Fibroblast of the aortic adventitia (primary cell): ENCODE data around the gene CD6. TPM values are rescaled to one million over a fixed set of nuclear protein-coding genes. Genes with fewer than 3 reads are reported as not detected.

ENCODE experiments used
- DNase-seq: peaks from one replicate; pipeline ENCODE4 v3.0.0-alpha.2; 2010; ENCODE audit warnings: low read depth
- H3K4me3 ChIP-seq: 2 replicates; pipeline ENCODE4 v1.5.1; 2011; ENCODE audit warnings: low read depth, mild to moderate bottlenecking, control low read depth, low read length, moderate library complexity
- total RNA-seq: library from RNA; depleted of rRNA; stranded (reverse); fragments of >200 nt; gene quantifications from 2 replicates; pipeline ENCODE4 v1.2.3, GENCODE V29; 2012; ENCODE audit warnings: low replicate concordance
- TF ChIP-seq, protein P1 (sequence below): IDR thresholded peaks from 2 replicates; pipeline ENCODE4 v1.5.1; 2011; ENCODE audit warnings: mild to moderate bottlenecking, low read length, control low read depth, inconsistent platforms; ENCODE audit not compliant: insufficient read depth

Gene CD6
- total RNA-seq, 1 donor = not detected

DNA sequence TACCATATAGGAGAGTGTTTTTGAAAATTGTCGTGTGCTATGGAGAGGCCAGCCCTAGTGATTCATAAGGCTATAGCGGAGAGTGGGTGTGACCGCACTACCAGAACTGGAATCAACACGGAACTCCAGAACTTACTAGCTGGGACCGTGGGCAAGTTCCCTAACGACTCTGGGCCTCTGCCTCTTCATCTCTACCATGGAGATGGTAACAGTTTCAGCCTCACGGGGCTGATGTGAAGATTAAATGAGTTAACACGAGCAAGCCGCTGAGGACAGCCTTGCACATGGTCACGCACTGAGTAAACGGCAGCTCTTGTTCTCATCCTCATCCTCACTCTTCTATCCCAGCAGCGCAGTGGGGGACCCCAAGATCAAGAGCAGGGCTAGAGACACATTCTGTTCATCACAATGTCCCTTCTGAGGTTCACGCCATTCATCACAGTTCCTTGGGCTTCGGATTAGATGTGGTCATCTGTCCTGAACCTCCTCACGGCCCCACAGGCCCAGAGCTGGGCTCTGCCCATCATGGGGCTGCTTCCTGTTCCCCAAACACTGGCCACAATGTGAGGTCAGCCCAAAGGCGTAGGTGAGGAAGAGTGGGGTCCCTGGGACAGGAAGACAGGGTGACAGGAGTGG, 83.6 kb downstream of the CD6 start:
- DNase-seq = no peak
- TF ChIP-seq, protein P1, sequence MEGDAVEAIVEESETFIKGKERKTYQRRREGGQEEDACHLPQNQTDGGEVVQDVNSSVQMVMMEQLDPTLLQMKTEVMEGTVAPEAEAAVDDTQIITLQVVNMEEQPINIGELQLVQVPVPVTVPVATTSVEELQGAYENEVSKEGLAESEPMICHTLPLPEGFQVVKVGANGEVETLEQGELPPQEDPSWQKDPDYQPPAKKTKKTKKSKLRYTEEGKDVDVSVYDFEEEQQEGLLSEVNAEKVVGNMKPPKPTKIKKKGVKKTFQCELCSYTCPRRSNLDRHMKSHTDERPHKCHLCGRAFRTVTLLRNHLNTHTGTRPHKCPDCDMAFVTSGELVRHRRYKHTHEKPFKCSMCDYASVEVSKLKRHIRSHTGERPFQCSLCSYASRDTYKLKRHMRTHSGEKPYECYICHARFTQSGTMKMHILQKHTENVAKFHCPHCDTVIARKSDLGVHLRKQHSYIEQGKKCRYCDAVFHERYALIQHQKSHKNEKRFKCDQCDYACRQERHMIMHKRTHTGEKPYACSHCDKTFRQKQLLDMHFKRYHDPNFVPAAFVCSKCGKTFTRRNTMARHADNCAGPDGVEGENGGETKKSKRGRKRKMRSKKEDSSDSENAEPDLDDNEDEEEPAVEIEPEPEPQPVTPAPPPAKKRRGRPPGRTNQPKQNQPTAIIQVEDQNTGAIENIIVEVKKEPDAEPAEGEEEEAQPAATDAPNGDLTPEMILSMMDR = no peak
- no peak overlapping the region for H3K4me3 ChIP-seq

DNA sequence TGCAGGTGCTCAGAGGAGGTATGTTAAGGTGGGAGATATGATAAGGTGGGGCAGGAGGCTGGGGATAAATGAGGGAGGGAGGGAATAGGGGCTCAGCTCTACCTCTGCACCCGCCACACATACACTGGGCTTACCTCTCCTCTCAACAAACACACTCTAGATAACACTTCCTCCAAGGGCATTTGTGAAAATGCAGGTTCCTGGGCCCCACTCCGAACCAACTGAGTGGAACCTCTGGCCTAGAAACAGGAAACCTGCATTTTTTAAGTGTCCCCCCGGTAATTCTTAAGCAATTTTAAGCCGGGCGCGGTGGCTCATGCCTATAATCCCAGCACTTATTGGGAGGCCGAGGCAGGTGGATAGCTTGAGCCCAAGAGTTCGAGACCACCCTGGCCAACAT, 84.3 kb downstream of the CD6 start:
- TF ChIP-seq, protein P1 = no peak
- no peak overlapping the region for H3K4me3 ChIP-seq
- DNase-seq = no peak

DNA sequence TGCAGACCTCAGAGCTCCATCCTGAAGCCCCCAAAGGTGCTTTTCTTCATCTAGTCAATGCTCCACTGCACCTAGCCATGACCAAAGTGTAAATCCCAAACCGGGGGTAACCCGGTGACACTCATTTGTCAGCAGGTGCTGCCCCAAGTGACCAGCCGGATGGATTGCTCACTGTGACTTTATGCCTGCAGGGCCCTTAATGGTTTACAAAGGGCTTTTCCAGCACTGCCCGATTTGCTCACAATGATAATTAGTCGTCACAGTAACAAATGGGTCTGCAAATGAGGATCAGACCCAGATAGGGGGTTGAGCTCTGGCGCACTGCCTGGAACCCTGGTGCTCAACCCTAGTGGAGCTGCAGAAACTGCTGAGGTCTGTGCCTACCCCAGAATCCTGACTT, 85.1 kb downstream of the CD6 start:
- no peak overlapping the region for H3K4me3 ChIP-seq
- TF ChIP-seq, protein P1 = no peak
- DNase-seq = no peak

DNA sequence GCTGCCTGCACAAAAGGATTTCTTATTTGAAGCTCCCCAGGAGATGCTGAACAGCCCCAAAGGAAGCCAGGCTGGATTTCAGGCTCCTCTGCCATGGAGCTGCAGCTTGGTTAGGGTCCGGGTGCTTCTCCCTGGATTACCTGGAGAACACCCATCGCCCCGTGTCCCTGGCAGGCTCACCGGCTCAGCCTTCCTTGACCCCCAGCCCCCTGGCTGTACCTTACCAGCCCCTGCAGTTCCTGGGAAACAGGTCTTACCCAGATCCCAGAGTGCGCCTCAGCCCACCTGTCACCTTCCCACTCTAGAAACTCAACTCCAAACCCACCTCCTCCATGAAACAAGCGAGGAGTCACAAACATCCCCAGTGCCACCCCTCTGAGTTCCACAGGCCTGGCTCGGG, 85.5 kb downstream of the CD6 start:
- no peak overlapping the region for H3K4me3 ChIP-seq
- TF ChIP-seq, protein P1 = no peak

DNA sequence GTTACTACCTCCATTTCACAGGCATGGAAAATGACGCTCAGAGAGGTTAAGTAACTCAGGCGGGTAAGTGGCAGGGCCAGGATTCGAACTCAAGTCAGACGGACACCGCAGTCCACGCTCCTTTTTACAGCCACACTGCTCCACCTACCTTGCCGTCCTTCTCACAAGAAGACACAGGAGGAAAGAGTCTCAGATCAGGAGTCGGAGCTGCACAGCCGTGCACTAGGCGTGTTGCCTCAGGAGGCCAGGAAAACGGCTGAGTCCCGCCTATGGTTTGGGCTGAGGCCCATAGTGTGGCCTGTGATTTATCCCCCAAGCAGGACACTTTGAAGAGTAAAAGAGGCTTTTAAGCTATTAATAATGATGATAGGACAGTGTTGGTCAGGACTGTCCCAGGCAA, 86.1 kb downstream of the CD6 start:
- no peak overlapping the region for H3K4me3 ChIP-seq
- TF ChIP-seq, protein P1 = no peak
- no peak for DNase-seq

More for the DNA sequence above, 85.5 kb downstream of the CD6 start:
- DNase-seq = no peak

DNA sequence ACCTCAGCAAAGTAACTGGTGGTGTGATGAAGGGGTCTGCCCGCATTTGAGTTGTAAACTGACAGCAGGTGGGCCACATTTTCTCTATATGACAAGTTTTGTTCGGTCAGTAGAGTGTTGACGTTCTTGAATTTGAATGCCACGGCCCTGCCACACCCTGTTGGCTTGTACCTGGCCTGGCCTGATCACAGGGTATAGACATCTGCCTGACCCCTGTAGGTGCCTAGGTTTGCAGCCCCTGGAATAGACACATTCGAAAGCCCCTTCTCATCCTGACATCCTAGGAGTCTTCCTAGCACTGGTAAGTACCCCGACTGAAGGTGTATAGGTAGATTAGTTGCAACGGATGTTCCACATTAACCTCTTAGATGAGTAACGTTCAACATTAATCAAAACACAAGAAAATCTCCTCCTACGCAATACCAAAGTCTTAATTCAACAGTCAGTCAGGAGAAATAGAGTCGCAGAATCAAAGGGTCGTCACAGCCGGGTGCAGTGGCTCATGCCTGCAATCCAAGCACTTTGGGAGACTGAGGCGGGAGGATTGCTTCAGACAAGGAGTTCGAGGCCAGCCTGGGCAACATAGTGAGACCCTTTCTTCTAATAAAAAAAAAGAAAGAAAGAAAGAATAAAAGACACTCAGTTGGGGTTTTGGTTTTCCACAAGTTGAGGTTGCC, 87.2 kb downstream of the CD6 start:
- TF ChIP-seq, protein P1 = no peak
- DNase-seq = no peak
- no peak overlapping the region for H3K4me3 ChIP-seq
